Mesendoderm (in vitro differentiated cells): ENCODE results near the gene RASGRP1.
"Not testable (repeated sequence)": the region's sequence is repeated elsewhere in the genome, so short reads cannot be mapped to it uniquely, and the experiment has no call there.

ENCODE experiments used
- DNase-seq: peaks from one replicate; pipeline ENCODE4 v3.0.0; 2013
- H2AK5ac ChIP-seq: 2 replicates; pipeline ENCODE4 v1.6.1; 2013; ENCODE audit warnings: low read length, inconsistent platforms
- H2BK120ac ChIP-seq: 2 replicates; pipeline ENCODE4 v1.6.1; 2013; ENCODE audit warnings: low read depth, mild to moderate bottlenecking, low read length, moderate library complexity, mixed read lengths
- H2BK15ac ChIP-seq: replicated peaks from 2 replicates; pipeline ENCODE4 v1.6.1; 2013; ENCODE audit warnings: low read depth, mild to moderate bottlenecking, moderate library complexity
- H2BK5ac ChIP-seq: 2 replicates; pipeline ENCODE4 v1.6.1; 2013; ENCODE audit warnings: low read length, inconsistent platforms
- H3K18ac ChIP-seq: 2 replicates; pipeline ENCODE4 v1.6.1; 2013; ENCODE audit warnings: mild to moderate bottlenecking, low read length, mixed read lengths
- H3K23ac ChIP-seq: one replicate; pipeline ENCODE4 v1.6.1; 2013; ENCODE audit warnings: low read length
- H3K27ac ChIP-seq: 2 replicates; pipeline ENCODE4 v1.5.1; 2013; ENCODE audit warnings: low read depth, mild to moderate bottlenecking, inconsistent platforms, low read length, moderate library complexity
- H3K27me3 ChIP-seq: 2 replicates; pipeline ENCODE4 v1.6.1; 2013; ENCODE audit warnings: low read length, control low read depth, mild to moderate bottlenecking, inconsistent platforms; ENCODE audit not compliant: insufficient read depth, poor library complexity
- H3K36me3 ChIP-seq: 2 replicates; pipeline ENCODE4 v1.6.1; 2013; ENCODE audit warnings: low read length, inconsistent platforms; ENCODE audit not compliant: control insufficient read depth, insufficient read depth
- H3K4ac ChIP-seq: one replicate; pipeline ENCODE4 v1.6.1; 2013; ENCODE audit warnings: low read depth, mild to moderate bottlenecking, low read length, moderate library complexity
- H3K4me1 ChIP-seq: 2 replicates; pipeline ENCODE4 v1.6.1; 2013; ENCODE audit warnings: low read depth, low read length, inconsistent platforms; ENCODE audit not compliant: control insufficient read depth
- H3K4me2 ChIP-seq: 2 replicates; pipeline ENCODE4 v1.6.1; 2013; ENCODE audit warnings: low read length
- H3K4me3 ChIP-seq: 2 replicates; pipeline ENCODE4 v1.5.1; 2013; ENCODE audit warnings: mild to moderate bottlenecking, low read length
- H3K56ac ChIP-seq: one replicate; pipeline ENCODE4 v1.6.1; 2013; ENCODE audit warnings: low read length
- H3K79me1 ChIP-seq: 2 replicates; pipeline ENCODE4 v1.6.1; 2013; ENCODE audit warnings: low read length, inconsistent platforms
- H3K79me2 ChIP-seq: 2 replicates; pipeline ENCODE4 v1.6.1; 2013; ENCODE audit warnings: mild to moderate bottlenecking, low read length; ENCODE audit not compliant: control insufficient read depth, insufficient read depth
- H3K9ac ChIP-seq: 2 replicates; pipeline ENCODE4 v1.6.1; 2013; ENCODE audit warnings: low read length, inconsistent platforms
- H4K5ac ChIP-seq: one replicate; pipeline ENCODE4 v1.6.1; 2013; ENCODE audit warnings: low read length
- H4K8ac ChIP-seq: one replicate; pipeline ENCODE4 v1.6.1; 2013; ENCODE audit warnings: low read depth, mild to moderate bottlenecking, control low read depth, low read length, moderate library complexity
- WGBS: extraction: QIAGEN DNeasy Blood & Tissue Kit; methylation state at CpG from one replicate; pipeline ENCODE4 v1.1.7; 2013; ENCODE audit warnings: low lambda C conversion rate, missing lambda C conversion rate; ENCODE audit not compliant: insufficient coverage; ENCODE audit errors: extremely low coverage; 5-methylcytosine and 5-hydroxymethylcytosine counted together

The RASGRP1 gene

DNA sequence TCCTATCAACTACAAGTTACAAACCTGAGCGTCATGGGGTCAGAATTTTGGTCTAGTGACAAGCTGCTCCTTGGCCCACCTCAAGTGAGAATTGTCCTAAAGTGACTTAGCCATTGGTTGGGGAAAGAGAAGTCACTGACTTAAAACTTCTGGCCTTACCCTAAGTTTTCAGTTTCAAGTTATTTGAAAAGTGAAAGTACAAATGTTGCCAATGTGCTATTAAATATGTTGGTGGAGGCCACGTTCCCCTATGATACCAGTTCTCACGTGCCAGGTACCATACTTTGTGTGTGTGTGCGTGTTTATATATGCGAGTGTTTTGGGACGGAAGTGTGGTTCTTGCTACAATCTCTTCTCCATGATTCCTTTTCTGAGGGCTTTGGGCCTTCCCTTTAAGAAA lies 22.6 kb upstream of the RASGRP1 start:
- H3K27ac ChIP-seq: no peak overlapping the region
- H3K36me3 ChIP-seq: no peaks in the 10 kb centered on the region
- no peak overlapping the region for H3K23ac ChIP-seq
- no peak overlapping the region for H3K9ac ChIP-seq
- no peak overlapping the region for H3K4me2 ChIP-seq
- no peak overlapping the region for H4K8ac ChIP-seq
- H3K79me1 ChIP-seq: no peaks in the 10 kb centered on the region
- H2BK120ac ChIP-seq: no peak overlapping the region
- H3K18ac ChIP-seq: no peak overlapping the region
- no peak overlapping the region for H2AK5ac ChIP-seq
- no peak for DNase-seq
- no peak overlapping the region for H4K5ac ChIP-seq
- H3K27me3 ChIP-seq: no peaks in the 10 kb centered on the region
- no peak overlapping the region for H3K4ac ChIP-seq
- H3K79me2 ChIP-seq: no peaks in the 10 kb centered on the region
- no CpG with 5 or more reads among the region's 6 CpGs for WGBS
- no peaks in the 10 kb centered on the region for H3K4me1 ChIP-seq
- H3K56ac ChIP-seq: no peak overlapping the region
- no peak overlapping the region for H2BK5ac ChIP-seq
- no peak overlapping the region for H3K4me3 ChIP-seq
- no peak overlapping the region for H2BK15ac ChIP-seq

- not testable (repeated sequence) for H3K4me2 ChIP-seq, H2AK5ac ChIP-seq, H2BK120ac ChIP-seq, H3K36me3 ChIP-seq, H3K4me1 ChIP-seq, H3K79me2 ChIP-seq, H2BK5ac ChIP-seq, H3K79me1 ChIP-seq, H3K56ac ChIP-seq, H3K4me3 ChIP-seq, H3K4ac ChIP-seq, H3K27me3 ChIP-seq, H4K5ac ChIP-seq, H3K23ac ChIP-seq, H4K8ac ChIP-seq, H2BK15ac ChIP-seq, H3K9ac ChIP-seq, H3K27ac ChIP-seq, H3K18ac ChIP-seq, DNase-seq
- no CpG with 5 or more reads among the region's 2 CpGs for WGBS
These were observed 21.4 kb upstream of the RASGRP1 start for GRCh38 chr15:38586005-38586404.

DNA sequence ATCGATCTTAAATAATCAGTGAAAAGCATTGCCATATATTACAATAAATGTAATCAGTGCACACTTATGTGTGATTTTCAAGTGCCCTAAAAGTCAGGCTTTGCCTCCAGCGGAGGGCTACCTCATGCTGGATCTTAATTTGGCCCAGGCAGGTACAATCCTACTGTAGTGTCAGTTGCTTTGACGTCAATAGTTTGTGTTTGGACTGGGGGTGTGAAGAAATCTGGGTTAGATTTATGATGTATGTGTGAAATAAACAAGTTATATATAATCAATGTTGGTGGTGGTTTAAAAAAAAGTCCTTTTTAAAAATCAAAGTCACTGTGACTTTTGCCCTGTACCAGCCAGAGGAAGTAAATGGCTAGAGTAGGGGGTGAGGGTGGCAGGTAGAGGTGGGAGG lies 14.0 kb upstream of the RASGRP1 start:
- no peaks in the 10 kb centered on the region for H3K79me1 ChIP-seq
- no peaks in the 10 kb centered on the region for H3K79me2 ChIP-seq
- no peak overlapping the region for H3K9ac ChIP-seq
- no peak overlapping the region for H3K4ac ChIP-seq
- no peak overlapping the region for H3K23ac ChIP-seq
- WGBS: no CpG with 5 or more reads among the region's 3 CpGs
- H3K4me2 ChIP-seq: no peak overlapping the region
- no peak overlapping the region for H3K18ac ChIP-seq
- no peak overlapping the region for H2BK120ac ChIP-seq
- H3K56ac ChIP-seq: no peak overlapping the region
- H2AK5ac ChIP-seq: no peak overlapping the region
- H3K36me3 ChIP-seq: no peaks in the 10 kb centered on the region
- no peak overlapping the region for H3K27ac ChIP-seq
- H3K27me3 ChIP-seq: no peaks in the 10 kb centered on the region
- H4K8ac ChIP-seq: no peak overlapping the region
- DNase-seq: no peak
- H3K4me3 ChIP-seq: no peak overlapping the region
- no peaks in the 10 kb centered on the region for H3K4me1 ChIP-seq
- H2BK15ac ChIP-seq: no peak overlapping the region
- no peak overlapping the region for H2BK5ac ChIP-seq
- no peak overlapping the region for H4K5ac ChIP-seq

DNA sequence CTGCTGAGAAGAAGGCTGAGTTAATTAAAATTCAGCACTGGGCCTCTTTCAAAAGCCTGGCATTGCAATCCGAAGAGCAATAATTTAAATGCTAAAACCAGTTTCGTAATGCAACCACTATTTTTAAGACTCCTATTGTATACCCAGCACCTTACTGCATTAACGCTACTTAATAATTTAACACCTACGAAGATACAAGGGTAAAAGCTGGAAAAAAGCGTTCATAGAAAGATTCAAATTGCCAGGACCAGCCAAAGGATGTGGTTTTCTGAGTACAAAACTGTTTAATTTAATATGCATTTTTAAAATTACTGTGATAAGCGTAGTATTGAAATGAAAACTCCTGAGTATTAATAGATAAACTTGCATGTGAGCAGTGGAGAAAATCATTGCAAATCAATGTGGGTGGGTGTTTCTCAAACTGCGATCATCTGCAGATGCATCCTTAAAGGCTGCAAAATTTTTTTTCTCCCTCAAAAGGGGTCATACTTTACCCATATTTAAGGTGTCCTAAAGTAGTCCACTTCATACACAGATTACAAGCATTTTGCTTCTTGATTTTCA lies 12.9 kb upstream of the RASGRP1 start:
- Histone ChIP-seq H3K36me3 (no peaks in the 10 kb centered on the region), H3K79me1 (no peaks in the 10 kb centered on the region)
- WGBS: 100% methylated on average over 1 of the region's 7 CpGs

DNA sequence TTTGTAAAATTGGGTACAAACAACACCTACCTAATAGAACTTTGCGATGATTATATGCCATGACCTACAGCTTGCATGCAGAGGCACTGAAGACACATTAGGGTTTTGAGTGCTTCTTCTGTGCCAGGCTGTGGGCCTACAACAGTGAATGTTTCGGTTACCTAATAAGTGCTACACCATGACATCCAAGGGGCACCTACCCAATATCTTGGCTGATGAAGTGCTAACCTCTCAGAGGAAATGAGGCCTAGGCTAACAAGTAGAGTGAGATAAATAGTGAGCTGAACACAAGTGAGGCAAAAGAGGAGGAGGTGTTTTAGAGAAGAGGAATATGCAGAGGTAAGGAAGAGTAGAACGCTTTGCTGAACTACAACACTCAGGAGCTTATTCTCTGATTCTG lies 12.2 kb upstream of the RASGRP1 start:
- Histone ChIP-seq H3K23ac (no peak overlapping the region), H4K5ac (no peak overlapping the region), H2AK5ac (no peak overlapping the region), H3K4me2 (no peak overlapping the region), H3K9ac (no peak overlapping the region), H3K4me1 (no peaks in the 10 kb centered on the region), H3K27ac (no peak overlapping the region), H3K4me3 (no peak overlapping the region), H2BK120ac (no peak overlapping the region), H3K4ac (no peak overlapping the region), H3K56ac (no peak overlapping the region), H3K27me3 (no peaks in the 10 kb centered on the region), H2BK15ac (no peak overlapping the region), H3K18ac (no peak overlapping the region), H2BK5ac (no peak overlapping the region), H4K8ac (no peak overlapping the region), H3K36me3 (no peaks in the 10 kb centered on the region), H3K79me2 (no peaks in the 10 kb centered on the region), H3K79me1 (no peaks in the 10 kb centered on the region)
- DNase-seq: no peak
- no CpG with 5 or more reads among the region's 3 CpGs for WGBS

More for the DNA sequence above, 12.9 kb upstream of the RASGRP1 start:
- H3K4me1 ChIP-seq: no peaks in the 10 kb centered on the region
- no peak overlapping the region for H3K23ac ChIP-seq
- no peak overlapping the region for H3K4ac ChIP-seq
- no peak for DNase-seq
- no peak overlapping the region for H3K27ac ChIP-seq
- no peak overlapping the region for H3K56ac ChIP-seq
- no peak overlapping the region for H4K5ac ChIP-seq
- no peak overlapping the region for H2AK5ac ChIP-seq
- no peak overlapping the region for H3K9ac ChIP-seq
- no peak overlapping the region for H3K4me2 ChIP-seq
- H2BK15ac ChIP-seq: no peak overlapping the region
- H2BK120ac ChIP-seq: no peak overlapping the region
- H3K18ac ChIP-seq: no peak overlapping the region
- H4K8ac ChIP-seq: no peak overlapping the region
- no peaks in the 10 kb centered on the region for H3K27me3 ChIP-seq
- H3K79me2 ChIP-seq: no peaks in the 10 kb centered on the region
- H2BK5ac ChIP-seq: no peak overlapping the region
- H3K4me3 ChIP-seq: no peak overlapping the region

- H2BK5ac ChIP-seq: no peak overlapping the region
- no peak overlapping the region for H3K4me2 ChIP-seq
- no peak overlapping the region for H3K18ac ChIP-seq
- H3K27ac ChIP-seq: no peak overlapping the region
- H3K23ac ChIP-seq: no peak overlapping the region
- no peaks in the 10 kb centered on the region for H3K79me1 ChIP-seq
- H4K8ac ChIP-seq: no peak overlapping the region
- H3K4me1 ChIP-seq: no peaks in the 10 kb centered on the region
- no peaks in the 10 kb centered on the region for H3K36me3 ChIP-seq
- H3K4ac ChIP-seq: no peak overlapping the region
- H2AK5ac ChIP-seq: no peak overlapping the region
- no peak overlapping the region for H3K56ac ChIP-seq
- no CpG with 5 or more reads among the region's 1 CpG for WGBS
- no peak overlapping the region for H4K5ac ChIP-seq
- H2BK120ac ChIP-seq: no peak overlapping the region
- DNase-seq: no peak
- no peak overlapping the region for H3K4me3 ChIP-seq
- H3K27me3 ChIP-seq: no peaks in the 10 kb centered on the region
- H3K9ac ChIP-seq: no peak overlapping the region
- H3K79me2 ChIP-seq: no peaks in the 10 kb centered on the region
- H2BK15ac ChIP-seq: no peak overlapping the region
These were observed 11.6 kb upstream of the RASGRP1 start for GRCh38 chr15:38576261-38576660.
